ENCODE measurements around the gene PCBP3. TPM values are rescaled to one million over a fixed set of nuclear protein-coding genes. Genes with fewer than 3 reads are reported as not detected.

Gene PCBP3
- total and polyA plus RNA-seq, 2 of the 13 experiments (the other 11 are each of a cell fraction or from before 2014, with no cell fraction given) = not detected

DNA sequence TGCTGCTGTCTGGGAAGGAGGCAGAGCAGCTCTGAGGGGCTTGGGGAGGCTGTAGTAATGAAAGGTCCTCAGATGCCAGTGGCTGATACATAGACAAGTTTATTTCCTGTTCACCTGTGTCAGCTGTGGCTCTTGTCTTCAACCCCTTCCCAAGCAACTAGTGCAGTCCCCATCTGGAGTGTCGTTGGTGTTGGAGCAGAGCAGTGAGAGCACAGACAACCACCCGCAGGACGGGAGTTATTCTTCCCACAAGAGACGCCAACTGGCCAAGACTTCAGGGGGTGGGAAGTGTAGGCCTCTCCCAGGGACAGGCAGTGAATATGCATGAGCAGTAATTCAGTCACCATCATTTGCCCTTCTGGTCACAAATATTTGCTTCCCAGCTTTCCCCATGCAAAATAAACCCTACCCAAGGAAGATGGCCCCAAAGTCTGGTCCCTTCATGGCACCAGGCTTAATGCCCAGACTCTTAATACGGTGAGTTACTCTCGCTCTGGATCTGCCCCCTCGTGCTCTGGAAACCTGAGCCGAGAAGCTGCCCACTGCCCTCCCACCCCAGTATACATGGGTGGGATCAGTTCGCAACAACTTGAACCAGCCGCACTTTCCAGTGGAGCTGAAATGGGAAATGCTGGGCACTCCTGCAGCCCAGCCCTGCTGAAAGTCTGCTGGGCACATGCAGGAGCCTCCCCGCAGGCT is 184.5 kb downstream of the PCBP3 start:
- FAIRE-seq (no peak), DNase-seq (ENCODE audit: low spot score) (no peak), ATAC-seq (no peak)
- no peaks in the 10 kb centered on the region for H3K79me2 ChIP-seq (ENCODE audit: insufficient read depth, low read length)
- no peak overlapping the region for H3K4me3 ChIP-seq (replicated peaks in 1 of 3; ENCODE audit: insufficient read depth in 1 of 3, low read depth in 2 of 3, low read length in 3 of 3)
- no TSS peak for BruUV-seq (replicated peaks)
- H3K9ac ChIP-seq (ENCODE audit: insufficient read depth, low read depth, low read length) = no peak overlapping the region
- H4K20me1 ChIP-seq (ENCODE audit: insufficient read depth, low read length) = no peaks in the 10 kb centered on the region
- no peaks in the 10 kb centered on the region for H3K4me1 ChIP-seq (ENCODE audit: insufficient read depth, low read length)
- H3K27me3 ChIP-seq (ENCODE audit: control insufficient read depth in 1 of 2, insufficient read depth in 2 of 2, low read length in 2 of 2) = peaks cover 4 to 69% of the 10 kb centered on the region in 2 experiments
- CTCF ChIA-PET (ENCODE audit: low intra/inter-chr PET ratio, low total read pairs) = no interaction called here
- H2AFZ ChIP-seq (ENCODE audit: low read length) = no peak overlapping the region
- TF ChIP-seq GATAD1 (CRISPR knock-in tag; IDR thresholded peaks at IDR 0.05) = no peak
- POLR2A ChIA-PET = no interaction called here
- H3K36me3 ChIP-seq (replicated peaks in 1 of 2; ENCODE audit: control insufficient read depth in 1 of 2, insufficient read depth in 2 of 2, low read length in 2 of 2) = no peaks in the 10 kb centered on the region
- intact Hi-C loops (cut with micrococcal nuclease; ENCODE audit: unreplicated experiment) (no loop called here), in situ Hi-C loops (cut with HindIII; ENCODE audit: extremely low pct_ligation_motif_present, low pct_unique_long_range_greater_than_20kb) (no loop called here)
- no peak overlapping the region for H3K27ac ChIP-seq (ENCODE audit: extremely low read length, insufficient read depth, low read length)
- WGBS (ENCODE audit: low lambda C conversion rate) = 49% methylated on average over 4 of the region's 11 CpGs
- H3K4me2 ChIP-seq (ENCODE audit: low read depth, low read length) = no peak overlapping the region
- H3K9me3 ChIP-seq (ENCODE audit: low read length) = no peaks in the 10 kb centered on the region

GRCh38 chr21:45828580-45829570 is 185.3 kb downstream of the PCBP3 start:
- no peaks in the 10 kb centered on the region for H4K20me1 ChIP-seq (ENCODE audit: insufficient read depth, low read length)
- ChIA-PET POLR2A (no interaction called here), CTCF (ENCODE audit: low intra/inter-chr PET ratio, low total read pairs) (no interaction called here)
- in situ Hi-C loops (cut with HindIII; ENCODE audit: extremely low pct_ligation_motif_present, low pct_unique_long_range_greater_than_20kb) = no loop called here
- no peak overlapping the region for H3K9ac ChIP-seq (ENCODE audit: insufficient read depth, low read depth, low read length)
- H3K27ac ChIP-seq (ENCODE audit: extremely low read length, insufficient read depth, low read length) = no peak overlapping the region
- no peaks in the 10 kb centered on the region for H3K79me2 ChIP-seq (ENCODE audit: insufficient read depth, low read length)
- 19% methylated on average over 12 of the region's 26 CpGs for WGBS (ENCODE audit: low lambda C conversion rate)
- no peaks in the 10 kb centered on the region for H3K9me3 ChIP-seq (ENCODE audit: low read length)
- BruUV-seq (replicated peaks) = no TSS peak
- intact Hi-C loops (cut with micrococcal nuclease; ENCODE audit: unreplicated experiment) = no loop called here
- TF ChIP-seq CEBPB (IDR thresholded peaks at IDR 0.05; ENCODE audit: borderline replicate concordance, low read depth, low read length) = 0 out of 2 replicates have a peak, but pooled peaks have one; percentile 5
- no peak for TF ChIP-seq NFATC3 (CRISPR knock-in tag; IDR thresholded peaks at IDR 0.05)
- no peak for DNase-seq (ENCODE audit: low spot score)
- peaks cover 4 to 68% of the 10 kb centered on the region in 2 experiments for H3K27me3 ChIP-seq (ENCODE audit: control insufficient read depth in 1 of 2, insufficient read depth in 2 of 2, low read length in 2 of 2)
- no peak overlapping the region for H2AFZ ChIP-seq (ENCODE audit: low read length)
- no peak; the same call in 2 of the 3 replicates for ATAC-seq
- no peak for FAIRE-seq
- H3K36me3 ChIP-seq (replicated peaks in 1 of 2; ENCODE audit: control insufficient read depth in 1 of 2, insufficient read depth in 2 of 2, low read length in 2 of 2) = no peaks in the 10 kb centered on the region
- H3K4me1 ChIP-seq (ENCODE audit: insufficient read depth, low read length) = no peaks in the 10 kb centered on the region
- no peak overlapping the region for H3K4me2 ChIP-seq (ENCODE audit: low read depth, low read length)
- no peak overlapping the region for H3K4me3 ChIP-seq (replicated peaks in 1 of 3; ENCODE audit: insufficient read depth in 1 of 3, low read depth in 2 of 3, low read length in 3 of 3)

Measured in HepG2 (cell line).